GM12872 (cell line): ENCODE data around the gene CRMP1.

Source experiments
- CTCF ChIP-seq: IDR thresholded peaks from 3 replicates; pipeline ENCODE4 v1.5.1; 2011; ENCODE audit warnings: low read depth, mild to moderate bottlenecking, low read length, moderate library complexity; ENCODE audit not compliant: insufficient read depth

Gene CRMP1

GRCh38 chr4:5893004-5893580, at the start of gene CRMP1:
Gene CRMP1 (minus strand): TSS chr4:5893086. CDS start chr4:5892969, 117 bp downstream.
- TF ChIP-seq CTCF, result no peak

- no peak for TF ChIP-seq CTCF
Observed at GRCh38 chr4:5941601-5942000, 48.7 kb upstream of the CRMP1 start.

GRCh38 chr4:5940470-5941203, 47.8 kb upstream of the CRMP1 start:
- TF ChIP-seq CTCF, result no peak

- no peak for TF ChIP-seq CTCF
Observed at GRCh38 chr4:5933996-5934831, 41.3 kb upstream of the CRMP1 start.

- TF ChIP-seq CTCF, result no peak
Observed at GRCh38 chr4:5933116-5933515, 40.2 kb upstream of the CRMP1 start.

GRCh38 chr4:5932035-5932568, 39.2 kb upstream of the CRMP1 start:
- TF ChIP-seq CTCF, result no peak

- TF ChIP-seq CTCF, result no peak
Observed at GRCh38 chr4:5931526-5931925, 38.6 kb upstream of the CRMP1 start.
